ENCODE results near the gene PSD4. TPM values are rescaled to one million over a fixed set of nuclear protein-coding genes. Genes with fewer than 3 reads are reported as not detected.

The PSD4 gene
- total RNA-seq, 1 experiment from 2014 or later: 0.60 TPM

DNA sequence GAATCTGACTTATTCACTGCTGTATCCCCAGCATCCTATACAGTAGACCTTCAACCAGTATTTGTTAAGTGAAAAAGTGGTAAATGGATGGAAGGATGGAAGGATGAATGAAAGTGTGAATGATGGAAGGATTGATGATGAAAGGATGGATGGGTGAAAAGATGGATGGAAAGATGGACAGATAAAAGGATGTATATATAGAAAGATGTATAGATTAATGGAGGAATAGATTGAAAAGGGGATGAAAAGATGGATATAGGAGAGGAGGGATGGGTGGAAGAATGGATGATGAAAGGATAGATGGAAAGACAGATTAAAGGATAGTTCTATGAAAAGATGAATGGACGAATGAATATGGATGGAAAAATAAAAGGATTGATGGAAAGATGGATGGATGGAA, 50.0 kb downstream of the PSD4 start:
- CTCF ChIA-PET: no interaction called here
- no peak overlapping the region for H3K27ac ChIP-seq (ENCODE audit: low read depth, low read length, poor library complexity, severe bottlenecking)
- DNase-seq (ENCODE audit: low spot score): no peak
- POLR2A ChIA-PET (ENCODE audit: low non-redundant PET): no interaction called here
- no peaks in the 10 kb centered on the region for H3K36me3 ChIP-seq (ENCODE audit: insufficient read depth, low read length, poor library complexity, severe bottlenecking)
- TF ChIP-seq, protein P1, sequence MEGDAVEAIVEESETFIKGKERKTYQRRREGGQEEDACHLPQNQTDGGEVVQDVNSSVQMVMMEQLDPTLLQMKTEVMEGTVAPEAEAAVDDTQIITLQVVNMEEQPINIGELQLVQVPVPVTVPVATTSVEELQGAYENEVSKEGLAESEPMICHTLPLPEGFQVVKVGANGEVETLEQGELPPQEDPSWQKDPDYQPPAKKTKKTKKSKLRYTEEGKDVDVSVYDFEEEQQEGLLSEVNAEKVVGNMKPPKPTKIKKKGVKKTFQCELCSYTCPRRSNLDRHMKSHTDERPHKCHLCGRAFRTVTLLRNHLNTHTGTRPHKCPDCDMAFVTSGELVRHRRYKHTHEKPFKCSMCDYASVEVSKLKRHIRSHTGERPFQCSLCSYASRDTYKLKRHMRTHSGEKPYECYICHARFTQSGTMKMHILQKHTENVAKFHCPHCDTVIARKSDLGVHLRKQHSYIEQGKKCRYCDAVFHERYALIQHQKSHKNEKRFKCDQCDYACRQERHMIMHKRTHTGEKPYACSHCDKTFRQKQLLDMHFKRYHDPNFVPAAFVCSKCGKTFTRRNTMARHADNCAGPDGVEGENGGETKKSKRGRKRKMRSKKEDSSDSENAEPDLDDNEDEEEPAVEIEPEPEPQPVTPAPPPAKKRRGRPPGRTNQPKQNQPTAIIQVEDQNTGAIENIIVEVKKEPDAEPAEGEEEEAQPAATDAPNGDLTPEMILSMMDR (conservative IDR thresholded peaks at IDR 0.05; ENCODE audit: low read depth, low read length): no peak
- no peak for TF ChIP-seq EZH2 (IDR thresholded peaks at IDR 0.05; ENCODE audit: borderline replicate concordance, low read depth, low read length, poor library complexity, severe bottlenecking)
- no peak overlapping the region for H3K4me3 ChIP-seq (ENCODE audit: low read depth, low read length, poor library complexity, severe bottlenecking)
- no peaks in the 10 kb centered on the region for H3K9me3 ChIP-seq (ENCODE audit: low read depth, low read length, poor library complexity, severe bottlenecking)
- intact Hi-C loops (cut with micrococcal nuclease; ENCODE audit: unreplicated experiment): no loop called here
- peaks cover 36% of the 10 kb centered on the region for H3K4me1 ChIP-seq (ENCODE audit: insufficient read depth, low read length, poor library complexity, severe bottlenecking)
- no peaks in the 10 kb centered on the region for H3K27me3 ChIP-seq (replicated peaks; ENCODE audit: insufficient read depth, low read depth, low read length, poor library complexity)
- BruUV-seq (replicated peaks): no TSS peak

DNA sequence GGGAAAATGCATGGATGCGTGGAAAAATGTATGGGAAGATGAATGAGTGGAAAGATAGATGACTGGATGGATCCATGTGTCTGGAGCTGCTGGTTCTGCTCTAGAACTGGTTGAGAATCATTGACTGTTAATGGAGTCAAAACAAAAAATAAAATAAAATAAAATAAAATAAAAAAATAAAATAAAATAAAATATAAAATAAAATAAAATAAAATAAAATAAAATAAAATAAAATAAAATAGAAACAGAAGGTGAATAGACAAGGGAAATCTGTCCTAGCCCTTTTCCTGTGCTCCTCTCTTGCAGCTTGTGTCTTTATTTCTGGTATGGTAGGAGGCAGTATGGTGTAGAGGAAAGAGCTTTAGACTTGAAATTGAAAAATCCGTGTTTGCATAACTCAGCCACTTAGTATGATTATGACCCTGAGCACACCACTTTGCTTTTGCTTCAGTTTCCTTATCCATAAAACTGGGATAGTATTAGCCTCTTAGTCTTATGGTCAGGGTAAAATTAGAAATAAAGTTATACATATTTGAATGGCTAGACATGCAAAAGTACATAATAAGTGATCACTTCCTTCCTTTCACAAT, 51.0 kb downstream of the PSD4 start:
- H3K36me3 ChIP-seq (ENCODE audit: insufficient read depth, low read length, poor library complexity, severe bottlenecking): no peaks in the 10 kb centered on the region
- ChIA-PET POLR2A (ENCODE audit: low non-redundant PET) (no interaction called here), CTCF (no interaction called here)
- no TSS peak for BruUV-seq (replicated peaks)
- DNase-seq (ENCODE audit: low spot score): no peak
- no peaks in the 10 kb centered on the region for H3K9me3 ChIP-seq (ENCODE audit: low read depth, low read length, poor library complexity, severe bottlenecking)
- H3K27me3 ChIP-seq (replicated peaks; ENCODE audit: insufficient read depth, low read depth, low read length, poor library complexity): no peaks in the 10 kb centered on the region
- peaks cover 30% of the 10 kb centered on the region for H3K4me1 ChIP-seq (ENCODE audit: insufficient read depth, low read length, poor library complexity, severe bottlenecking)
- TF ChIP-seq, protein P1 (conservative IDR thresholded peaks at IDR 0.05; ENCODE audit: low read depth, low read length): no peak
- TF ChIP-seq EZH2 (IDR thresholded peaks at IDR 0.05; ENCODE audit: borderline replicate concordance, low read depth, low read length, poor library complexity, severe bottlenecking): no peak
- intact Hi-C loops (cut with micrococcal nuclease; ENCODE audit: unreplicated experiment): no loop called here
- H3K4me3 ChIP-seq (ENCODE audit: low read depth, low read length, poor library complexity, severe bottlenecking): no peak overlapping the region
- H3K27ac ChIP-seq (ENCODE audit: low read depth, low read length, poor library complexity, severe bottlenecking): no peak overlapping the region

DNA sequence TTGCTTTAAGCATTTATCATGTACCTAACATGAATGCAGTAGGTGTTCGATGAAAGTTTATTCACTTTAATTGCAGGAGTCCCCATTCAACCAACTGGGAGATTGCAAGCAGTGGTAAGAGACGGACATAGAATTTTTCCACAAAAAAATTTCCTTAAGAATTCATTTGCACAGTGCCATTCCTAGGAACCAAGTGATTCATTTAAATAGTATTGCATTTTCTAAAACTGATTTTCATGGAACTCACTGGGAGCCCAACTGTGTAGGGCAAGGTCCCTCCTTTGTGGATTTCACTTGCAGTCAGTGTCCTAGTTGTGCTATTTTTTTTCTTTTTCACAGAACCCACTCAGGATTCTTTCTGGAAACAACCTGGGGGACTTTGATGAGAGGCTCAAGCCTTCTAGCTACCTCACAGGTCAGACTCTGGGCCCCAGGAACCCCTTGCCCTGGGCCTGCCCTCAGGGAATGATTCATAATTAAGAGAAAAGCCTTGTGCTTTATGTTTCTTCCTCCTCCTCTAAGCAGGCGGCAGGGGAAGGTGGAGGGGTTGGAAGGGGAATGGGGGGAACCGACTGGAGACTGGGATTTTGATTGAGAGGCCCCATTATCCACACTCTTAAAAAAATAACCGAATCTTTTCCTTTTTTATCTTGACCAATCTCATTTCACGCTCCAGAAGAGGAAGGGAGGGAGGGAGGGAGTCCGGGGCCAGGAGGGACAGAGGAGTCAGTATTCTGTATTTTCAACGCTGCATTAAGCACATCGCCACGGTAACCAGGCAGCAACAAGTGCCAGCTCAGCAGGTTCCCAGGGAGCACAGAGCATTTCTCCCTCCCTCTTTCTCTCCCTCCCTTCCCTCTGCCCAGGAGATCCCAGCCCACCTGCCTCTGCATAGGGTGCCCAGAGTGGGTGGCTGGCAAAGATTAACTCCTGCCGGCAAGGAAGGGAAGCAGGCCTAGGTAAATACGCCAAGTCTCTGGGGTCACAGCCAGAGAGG, 51.8 kb downstream of the PSD4 start:
- H3K27ac ChIP-seq (ENCODE audit: low read depth, low read length, poor library complexity, severe bottlenecking): no peak overlapping the region
- peak; percentile 68 for DNase-seq (ENCODE audit: low spot score)
- intact Hi-C loops (cut with micrococcal nuclease; ENCODE audit: unreplicated experiment): no loop called here

More for the DNA sequence above, 51.8 kb downstream of the PSD4 start:
- ChIA-PET CTCF (interaction anchor here (0.6 kb wide), 1 partner anchor 87 kb away, joined by 3 read pairs; no protein-coding TSS in a partner anchor), POLR2A (ENCODE audit: low non-redundant PET) (no interaction called here)
- Histone ChIP-seq H3K9me3 (ENCODE audit: low read depth, low read length, poor library complexity, severe bottlenecking) (no peaks in the 10 kb centered on the region), H3K4me1 (ENCODE audit: insufficient read depth, low read length, poor library complexity, severe bottlenecking) (peaks cover 22% of the 10 kb centered on the region), H3K4me3 (ENCODE audit: low read depth, low read length, poor library complexity, severe bottlenecking) (no peak overlapping the region), H3K27me3 (replicated peaks; ENCODE audit: insufficient read depth, low read depth, low read length, poor library complexity) (no peaks in the 10 kb centered on the region), H3K36me3 (ENCODE audit: insufficient read depth, low read length, poor library complexity, severe bottlenecking) (no peaks in the 10 kb centered on the region)
- BruUV-seq (replicated peaks): no TSS peak
- no peak for TF ChIP-seq EZH2 (IDR thresholded peaks at IDR 0.05; ENCODE audit: borderline replicate concordance, low read depth, low read length, poor library complexity, severe bottlenecking)
- TF ChIP-seq, protein P1 (conservative IDR thresholded peaks at IDR 0.05; ENCODE audit: low read depth, low read length): no peak
